ENCODE measurements around the gene ZNF521.
A peak's percentile ranks its signal among the peaks of the same experiment; 100 is the strongest.

The ZNF521 gene

DNA sequence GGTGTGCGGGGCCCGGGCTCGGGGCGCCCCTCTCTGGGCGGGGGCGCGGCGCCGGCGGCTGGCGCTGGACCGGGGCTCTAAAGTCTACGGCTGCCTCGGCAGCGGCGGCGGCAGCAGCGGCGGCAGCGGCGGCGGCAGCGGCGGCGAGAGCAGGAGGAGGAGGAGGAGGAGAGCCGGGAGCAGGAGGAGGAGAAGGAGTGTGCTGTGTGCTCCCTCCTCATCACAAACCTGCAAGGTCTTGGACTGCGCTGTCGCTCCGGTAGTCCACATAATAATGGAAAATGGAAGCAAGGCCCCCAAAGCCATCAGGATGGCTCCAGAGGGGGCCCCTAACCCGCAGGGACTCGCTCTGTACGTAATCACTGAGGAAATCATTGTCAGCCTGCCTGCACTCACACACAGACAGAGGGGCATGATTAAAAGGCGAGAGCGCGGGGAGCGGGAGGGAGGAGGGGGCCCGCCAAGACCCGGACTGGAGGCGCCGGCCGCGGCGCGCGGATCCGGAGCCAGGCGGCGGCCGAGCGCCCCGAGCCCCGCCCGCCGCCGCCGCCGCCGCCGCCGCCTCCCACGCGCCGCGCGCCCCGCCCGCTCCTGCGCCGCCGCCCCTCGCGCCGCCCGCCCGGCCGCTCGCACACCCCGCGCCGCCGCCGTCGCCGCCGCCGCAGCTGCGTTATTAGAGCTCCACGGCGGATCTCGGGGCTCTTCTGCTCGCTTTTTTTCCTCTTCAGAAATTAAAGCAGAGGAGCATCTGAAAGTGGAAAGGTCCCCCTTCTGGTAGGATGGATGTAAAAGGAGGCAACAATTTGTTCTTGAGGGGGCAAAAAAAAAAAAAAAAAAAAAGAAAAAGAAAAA is at the start of gene ZNF521:
ZNF521 (minus strand) TSS at position 390 of the 852 bp plus-strand sequence. CDS start 1,220 bp downstream, outside the sequence.
- DNase-seq = peak; percentile 19 to 90 (median 78)

- DNase-seq = no peak
Observed at GRCh38 chr18:25399554-25399953, 47.6 kb upstream of the ZNF521 start.

DNA sequence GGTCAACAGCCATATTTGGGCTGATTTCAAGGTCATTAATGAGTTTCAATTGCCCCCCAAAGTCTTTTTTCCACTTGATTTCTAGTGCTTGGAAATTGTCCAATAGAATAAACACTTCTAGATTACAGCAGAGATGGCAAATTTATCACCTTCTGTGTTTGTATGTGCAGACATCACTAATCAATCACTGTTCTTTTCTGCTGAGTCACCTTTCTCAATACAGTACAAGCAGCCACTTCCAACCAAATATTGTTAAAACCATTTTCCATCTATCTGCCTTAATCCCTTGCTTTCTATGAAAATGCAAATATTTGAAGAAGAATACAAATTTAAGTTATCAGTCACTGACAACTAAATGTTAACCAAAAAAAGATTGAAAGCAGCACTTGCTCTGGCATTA is 40.2 kb upstream of the ZNF521 start:
- DNase-seq = no peak

DNA sequence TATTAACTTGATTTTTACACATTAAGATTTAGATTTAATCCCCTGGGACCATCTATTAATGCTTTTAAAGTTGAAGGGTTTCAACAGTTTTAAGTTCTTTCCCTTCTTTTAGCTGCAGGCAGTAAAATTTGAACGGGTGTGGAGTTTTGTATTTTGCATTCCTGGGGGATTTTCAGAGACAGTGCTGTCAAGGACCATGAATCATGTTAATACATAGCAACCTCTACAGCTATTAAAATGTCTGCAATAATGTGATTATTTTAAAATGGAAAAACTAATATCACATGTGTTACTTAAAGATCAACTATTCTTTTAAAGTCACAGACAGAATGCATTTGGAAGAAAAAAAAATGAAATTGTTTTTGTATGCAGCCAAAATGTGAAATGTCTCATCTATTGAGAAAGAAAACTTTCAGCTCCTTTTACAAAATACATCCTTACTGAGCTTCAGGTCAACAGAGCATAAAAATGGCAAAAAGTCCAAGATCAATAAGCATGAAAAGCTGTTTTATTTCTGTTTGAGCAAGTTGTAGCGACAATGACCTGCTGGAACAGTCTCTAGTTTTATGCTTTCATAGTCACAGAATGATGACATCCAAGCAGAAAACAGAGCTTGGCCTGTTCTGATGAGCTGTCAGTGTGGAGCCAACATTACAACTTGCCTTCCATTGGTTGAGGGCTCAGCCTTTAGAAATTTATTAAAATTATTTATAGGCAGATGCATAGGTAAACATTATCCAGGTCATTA is 21.6 kb upstream of the ZNF521 start:
- no peak for DNase-seq

DNA sequence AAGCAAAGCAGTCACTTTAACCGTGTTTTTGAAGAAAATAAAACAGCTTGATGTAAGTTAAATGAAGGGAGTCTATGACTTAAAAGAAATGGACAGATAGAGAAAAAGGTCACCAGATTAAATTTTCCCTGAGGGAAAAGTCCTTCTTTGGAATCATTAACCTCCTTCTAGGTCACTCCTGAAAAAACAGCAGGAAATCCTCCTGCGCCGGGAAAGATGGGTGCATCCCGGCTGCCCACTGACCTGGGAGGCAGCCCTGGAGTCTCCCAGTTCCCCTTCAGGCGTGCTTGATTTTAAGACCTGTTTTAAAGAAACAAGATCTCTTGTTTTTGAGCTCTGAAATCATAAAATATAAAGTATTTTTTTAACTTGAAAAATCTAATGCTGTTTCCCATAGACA is 18.4 kb upstream of the ZNF521 start:
- DNase-seq = no peak

GRCh38 chr18:25365242-25365641 is 13.3 kb upstream of the ZNF521 start:
- no peak for DNase-seq

DNA sequence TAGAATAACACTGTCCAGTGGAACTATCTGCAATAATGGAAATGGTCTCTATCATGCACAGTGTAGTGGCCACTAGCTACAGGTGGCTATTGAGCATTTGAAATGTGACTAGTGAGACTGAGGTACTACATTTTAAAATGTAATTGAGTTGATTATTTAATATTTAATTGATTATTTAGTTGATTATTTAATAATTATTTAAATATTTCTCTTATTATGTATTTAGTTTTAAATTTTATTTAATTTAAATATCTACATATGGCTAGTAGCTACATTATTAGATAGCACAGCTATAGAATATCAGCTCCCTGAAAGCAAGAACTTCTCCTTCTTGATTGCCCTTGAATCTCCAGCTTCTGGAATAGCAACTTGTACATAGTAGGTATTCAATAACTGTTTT is 12.8 kb upstream of the ZNF521 start:
- no peak for DNase-seq

GRCh38 chr18:25360301-25360899 is 8.4 kb upstream of the ZNF521 start:
- DNase-seq = no peak

- no peak for DNase-seq
Observed at GRCh38 chr18:25353080-25353479, 1.1 kb upstream of the ZNF521 start.

DNA sequence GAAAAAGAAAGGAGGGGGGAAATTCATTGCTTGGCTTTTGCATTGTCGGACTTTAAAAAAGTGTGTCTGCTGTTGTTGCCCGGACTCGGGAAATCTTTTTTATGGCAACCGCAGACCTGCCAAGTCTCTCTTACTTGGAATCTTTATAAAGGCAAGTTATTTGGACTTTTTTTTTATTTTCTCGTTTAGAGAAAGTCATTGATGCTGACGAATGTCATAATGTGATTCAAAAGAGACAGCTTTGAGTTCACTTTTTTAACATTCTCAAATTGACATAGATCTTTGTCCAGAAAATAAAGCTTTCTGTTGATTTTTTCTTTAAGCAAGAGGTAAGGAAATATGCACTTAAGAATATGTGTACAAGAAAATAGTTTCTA is 651 bp upstream of the ZNF521 start:
- no peak for DNase-seq

GRCh38 chr18:25351280-25351775 is 638 bp downstream of the ZNF521 start:
- peak in 3 of 58 donors; percentile 37 to 50 (median 48) for DNase-seq

DNA sequence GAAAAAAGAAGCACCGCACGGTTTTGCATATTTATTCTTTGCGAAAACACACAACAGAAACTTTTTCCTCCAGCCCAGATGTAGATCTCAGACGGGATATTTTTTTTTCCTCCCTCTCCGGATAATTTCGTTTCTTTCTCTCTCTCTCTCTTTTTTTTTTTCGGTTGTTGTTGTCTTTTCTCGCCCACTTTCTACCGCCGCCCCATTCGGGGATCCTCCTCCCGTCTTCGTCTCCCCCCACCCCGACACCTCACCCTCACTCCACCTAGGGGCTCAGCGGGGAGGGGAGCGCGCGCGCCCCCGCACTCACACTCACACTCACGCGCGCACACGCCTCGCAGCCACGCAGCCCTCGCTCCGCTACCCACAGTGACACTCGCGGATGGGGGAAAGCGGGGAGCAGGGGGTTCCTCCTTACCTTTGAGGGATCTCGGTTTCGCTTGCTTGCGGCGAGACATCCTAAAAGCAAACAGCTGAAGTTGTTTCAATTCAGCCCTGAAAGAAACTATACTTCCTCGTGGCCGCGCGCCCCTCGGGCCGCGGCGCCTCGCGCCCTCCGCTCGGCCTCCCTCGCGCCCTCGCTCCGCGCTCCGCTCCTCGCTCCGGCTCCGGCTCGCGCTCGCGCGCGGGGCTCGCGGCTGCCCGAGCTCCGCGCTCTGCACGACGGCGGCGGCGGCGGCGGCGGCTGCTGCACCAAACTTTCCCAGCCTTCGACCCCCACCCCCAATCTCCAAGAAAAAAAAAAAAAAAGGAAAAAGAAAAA is 1.3 kb downstream of the ZNF521 start:
- DNase-seq = peak in 44 of 58 donors; percentile 3 to 62 (median 27)

GRCh38 chr18:25349926-25350487 is 2.0 kb downstream of the ZNF521 start:
- DNase-seq = peak in 31 of 58 donors; percentile 3 to 65 (median 33)

- DNase-seq = peak in 44 of 58 donors; percentile 6 to 70 (median 38)
Observed at GRCh38 chr18:25349131-25349925, 2.6 kb downstream of the ZNF521 start.

DNA sequence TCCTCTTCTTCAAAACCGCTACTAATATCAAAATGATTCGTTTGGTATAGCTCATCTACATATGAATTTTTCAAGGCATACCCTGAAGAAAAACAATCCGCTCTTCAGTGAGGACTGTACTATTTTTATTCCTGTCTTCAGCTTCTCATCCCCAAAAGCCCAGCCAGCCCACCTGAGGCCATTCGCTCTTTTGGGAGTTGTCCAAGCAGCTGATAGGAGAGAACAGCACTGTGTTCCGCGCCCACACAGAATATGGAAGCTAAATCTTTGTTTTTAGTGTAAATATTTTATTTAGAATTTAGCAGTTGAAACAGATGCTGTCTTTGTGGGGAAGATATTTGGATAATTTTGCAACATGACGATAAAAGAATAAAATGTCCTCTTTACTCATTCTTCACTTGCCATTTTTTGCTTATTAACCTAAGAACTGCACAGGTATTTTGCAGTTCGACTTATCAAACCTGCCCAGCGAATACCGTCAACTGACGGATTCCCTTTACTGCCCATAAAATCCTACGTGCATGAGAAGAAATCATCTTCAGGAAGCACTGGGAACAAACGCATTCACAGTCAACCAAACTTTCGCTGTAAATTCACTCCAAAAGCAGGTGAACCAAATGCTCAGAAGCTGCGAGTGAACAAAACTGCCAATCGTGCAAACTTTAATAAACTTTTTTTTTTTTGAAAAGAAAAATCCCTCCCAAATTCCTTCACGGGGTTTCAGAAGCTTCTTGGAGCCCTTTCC is 3.4 kb downstream of the ZNF521 start:
- no peak for DNase-seq

GRCh38 chr18:25346561-25346960 is 5.4 kb downstream of the ZNF521 start:
- no peak for DNase-seq

DNA sequence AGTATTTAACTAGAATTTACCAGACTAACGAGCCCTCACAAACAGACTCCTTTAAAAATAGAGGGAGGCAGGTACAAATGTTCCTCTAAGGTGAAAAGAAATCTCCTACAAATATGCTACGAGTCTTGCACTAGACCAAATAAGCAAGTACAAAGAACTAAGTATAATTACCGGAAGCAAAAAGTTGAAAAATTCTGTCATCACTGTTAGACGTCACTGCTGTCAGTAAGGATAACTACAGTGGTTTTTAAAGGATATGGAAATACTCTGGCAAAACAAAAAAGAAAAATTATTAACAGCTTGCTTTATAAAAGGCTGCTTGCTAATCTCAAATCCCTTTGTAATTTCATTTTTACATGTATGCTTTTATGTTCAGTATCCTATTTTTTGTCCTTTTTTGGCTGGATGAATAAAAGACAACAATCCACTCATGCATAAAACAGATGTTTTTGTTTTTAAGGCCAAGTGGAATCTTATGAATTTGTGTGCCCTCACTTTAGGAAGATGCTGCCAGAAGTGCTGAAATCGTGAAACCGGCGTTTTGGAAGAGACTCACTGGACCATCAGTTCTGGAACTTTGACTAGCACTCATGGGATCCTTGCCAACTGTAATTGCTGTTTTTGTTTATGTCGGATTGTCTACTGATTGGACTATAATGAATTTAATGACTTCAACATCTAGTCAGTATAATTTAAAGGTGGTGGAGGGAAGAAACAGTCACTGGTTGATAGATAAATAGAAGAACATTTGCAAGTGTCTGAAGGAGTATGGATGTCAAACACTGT is 6.7 kb downstream of the ZNF521 start:
- DNase-seq = no peak

GRCh38 chr18:25341831-25342230 is 10.1 kb downstream of the ZNF521 start:
- DNase-seq = no peak

All from anterior cingulate cortex (tissue), 58 donors.